K562 (cell line): ENCODE results near the gene VMA21. TPM values are rescaled to one million over a fixed set of nuclear protein-coding genes. Genes with fewer than 3 reads are reported as not detected.

ENCODE experiments used
- ARID3B ChIP-seq: fragments of 250-450 bp; sonication (Bioruptor Pico); IDR thresholded peaks from 2 replicates; pipeline ENCODE4 v1.4.0; 2020; ENCODE audit warnings: borderline replicate concordance
- CCNT2 ChIP-seq: IDR thresholded peaks from 2 replicates; pipeline ENCODE4 v1.6.1; 2011; ENCODE audit warnings: borderline replicate concordance, low read depth, mild to moderate bottlenecking, moderate library complexity, mixed read lengths, low read length; ENCODE audit not compliant: insufficient read length; ENCODE audit errors: extremely low read depth
- ELF4 ChIP-seq: fragments of 450-650 bp; formaldehyde crosslinking; IDR thresholded peaks from 2 replicates; pipeline ENCODE4 v1.4.0; 2022; ENCODE audit warnings: missing genetic modification characterization
- ESRRA ChIP-seq: fragments of 450-650 bp; IDR thresholded peaks from 2 replicates; pipeline ENCODE4 v1.6.1; 2014; ENCODE audit warnings: low read depth, mild to moderate bottlenecking, moderate library complexity, borderline replicate concordance
- ETS2 ChIP-seq: IDR thresholded peaks from 2 replicates; pipeline ENCODE4 v1.6.1; 2016; ENCODE audit warnings: borderline replicate concordance, missing genetic modification characterization, mild to moderate bottlenecking, moderate library complexity, missing compliant biosample characterization; ENCODE audit not compliant: poor library complexity, severe bottlenecking
- FOXP1 ChIP-seq: sonication (generic); formaldehyde crosslinking; IDR thresholded peaks from 2 replicates; pipeline ENCODE4 v1.8.0; 2022; ENCODE audit warnings: mild to moderate bottlenecking, missing genetic modification reagents
- GATAD2B ChIP-seq: fragments of 450-650 bp; IDR thresholded peaks from 2 replicates; pipeline ENCODE4 v1.6.1; 2017; ENCODE audit warnings: mild to moderate bottlenecking, borderline replicate concordance
- HDAC6 ChIP-seq: IDR thresholded peaks from 2 replicates; pipeline ENCODE4 v1.6.1; 2012; ENCODE audit warnings: low read depth, mild to moderate bottlenecking, control low read depth, inconsistent platforms, low read length, moderate library complexity
- HMBOX1 ChIP-seq: sonication (generic); IDR thresholded peaks from 2 replicates; pipeline ENCODE4 v1.6.1; 2016
- L3MBTL2 ChIP-seq: fragments of 450-650 bp; IDR thresholded peaks from 2 replicates; pipeline ENCODE4 v1.6.1; 2016; ENCODE audit warnings: mild to moderate bottlenecking, moderate library complexity
- MITF ChIP-seq: IDR thresholded peaks from 2 replicates; pipeline ENCODE4 v1.6.1; 2014; ENCODE audit warnings: antibody characterized with exemption
- POLR2B ChIP-seq: fragments of 450-650 bp; IDR thresholded peaks from 2 replicates; pipeline ENCODE4 v1.6.1; 2018; ENCODE audit warnings: low read depth; ENCODE audit not compliant: partially characterized antibody
- RB1 ChIP-seq: fragments of 450-650 bp; IDR thresholded peaks from 2 replicates; pipeline ENCODE4 v1.6.1; 2017; ENCODE audit warnings: low read depth, mild to moderate bottlenecking
- SMAD4 ChIP-seq: fragments of 250-450 bp; sonication (Bioruptor Pico); conservative IDR thresholded peaks from 2 replicates; pipeline ENCODE4 v1.8.0; 2021; ENCODE audit warnings: inconsistent platforms, mild to moderate bottlenecking, moderate library complexity
- SREBF1 ChIP-seq: fragments of 150-350 bp; IDR thresholded peaks from 2 replicates; pipeline ENCODE4 v1.6.1; 2014; ENCODE audit warnings: antibody characterized with exemption, low read depth, low read length, borderline replicate concordance
- TAF9B ChIP-seq: fragments of 450-650 bp; IDR thresholded peaks from 2 replicates; pipeline ENCODE4 v1.6.1; 2018; ENCODE audit warnings: mild to moderate bottlenecking; ENCODE audit not compliant: partially characterized antibody
- ZHX1 ChIP-seq: fragments of 150-350 bp; conservative IDR thresholded peaks from 2 replicates; pipeline ENCODE4 v1.6.1; 2014; ENCODE audit warnings: low read length
- ZNF124 ChIP-seq: sonication (generic); formaldehyde crosslinking; IDR thresholded peaks from 2 replicates; pipeline ENCODE4 v1.8.1; 2022; ENCODE audit warnings: missing genetic modification reagents
- polyA plus RNA-seq, 8 experiments: library from polyadenylated mRNA; depleted of rRNA in 4 of 8; stranded (reverse) in 5 of 8; unstranded in 3 of 8; fragments of >200 nt; fragmentation: Nextera tagmentation in 2 of 8; fragmentation: Illumina TruSeq in 1 of 8; extraction: Ambion mirVana in 2 of 8; extraction: Trizol in 1 of 8; gene quantifications; 2 replicates each; pipeline versions ENCODE4 v1.2.1 to v1.2.3, GENCODE V29; 2011 to 2014; ENCODE audit warnings: inconsistent platforms in 1 of 8, missing spikeins in 1 of 8
- total RNA-seq, 7 experiments: library from RNA; depleted of rRNA in 6 of 7; stranded (reverse); fragments of >200 nt in 6 of 7; fragmentation: Illumina TruSeq in 2 of 7; extraction: Trizol in 2 of 7; gene quantifications; 2 replicates each; pipeline versions ENCODE4 v1.2.1 to v1.2.3, GENCODE V29; 2011 to 2021; ENCODE audit warnings: low replicate concordance in 1 of 7

VMA21 gene
- total and polyA plus RNA-seq, 9 of the 15 experiments (the other 6 are each of a cell fraction or from before 2014, with no cell fraction given) = 17.5 to 101 (median 47.5) TPM

GRCh38 chrX:151396825-151397740 is at the start of gene VMA21 (continued):
- TF ChIP-seq RB1 = peak; percentile 89
- TF ChIP-seq FOXP1 (CRISPR knock-in tag) = peak; percentile 46; the same call in 1 of the 2 replicates
- TF ChIP-seq HDAC6 = no peak
- TF ChIP-seq ELF4 = 0 out of 2 replicates have a peak, but pooled peaks have one; percentile 22
- TF ChIP-seq GATAD2B = no peak; the same call in 1 of the 2 replicates
- 0 out of 2 replicates have a peak, but pooled peaks have one; percentile 10 for TF ChIP-seq ESRRA
- TF ChIP-seq HMBOX1 = no peak
- TF ChIP-seq ZHX1 = no peak
- peak; percentile 64; the same call in 1 of the 2 replicates for TF ChIP-seq MITF
- peak; percentile 52 for TF ChIP-seq TAF9B
- peak; percentile 62 for TF ChIP-seq POLR2B
- no peak for TF ChIP-seq ETS2
- TF ChIP-seq CCNT2 = peak; percentile 86
- TF ChIP-seq L3MBTL2 = peak; percentile 98
- peak; percentile 77 for TF ChIP-seq SMAD4 (CRISPR knock-in tag)
- no peak for TF ChIP-seq SREBF1
- TF ChIP-seq ARID3B (CRISPR knock-in tag) = no peak
- no peak for TF ChIP-seq ZNF124
